Renal cortical epithelial cell (primary cell): Measurements from ENCODE around the gene NDUFB5. TPM values are rescaled to one million over a fixed set of nuclear protein-coding genes. Genes with fewer than 3 reads are reported as not detected.

Experiments
- total RNA-seq: library from RNA; depleted of rRNA; stranded (reverse); fragments of >200 nt; gene quantifications from 2 replicates; pipeline ENCODE4 v1.2.3, GENCODE V29; 2014

NDUFB5 gene
- total RNA-seq, 1 donor from 2014 or later: 133 TPM

Other genes with a start within 250 kb of the NDUFB5 start
- gene GNB4, start 153.3 kb upstream of the NDUFB5 start, total RNA-seq: 42.0 and 51.1 TPM in 2 replicates
- gene ACTL6A, start 41.9 kb upstream of the NDUFB5 start, total RNA-seq: 91.2 and 99.5 TPM in 2 replicates
- gene MRPL47, start 156 bp upstream of the NDUFB5 start, total RNA-seq: 29.7 and 40.1 TPM in 2 replicates
- 6.3 and 14.8 TPM in 2 replicates for gene USP13, start 48.2 kb downstream of the NDUFB5 start, total RNA-seq